CD4-positive, alpha-beta T cell treated with Interleukin-2 at 100 ng/mL for 4 hours (primary cell): ENCODE data around the gene CTRB1.
"Not testable (repeated sequence)": the region's sequence is repeated elsewhere in the genome, so short reads cannot be mapped to it uniquely, and the experiment has no call there.

Source experiments
- DNase-seq: peaks from one replicate; pipeline ENCODE4 v3.0.0-alpha.2; 2020; ENCODE audit warnings: low spot score

Gene CTRB1

GRCh38 chr16:75271441-75272096 is 52.8 kb downstream of the CTRB1 start:
- no peak for DNase-seq

DNA sequence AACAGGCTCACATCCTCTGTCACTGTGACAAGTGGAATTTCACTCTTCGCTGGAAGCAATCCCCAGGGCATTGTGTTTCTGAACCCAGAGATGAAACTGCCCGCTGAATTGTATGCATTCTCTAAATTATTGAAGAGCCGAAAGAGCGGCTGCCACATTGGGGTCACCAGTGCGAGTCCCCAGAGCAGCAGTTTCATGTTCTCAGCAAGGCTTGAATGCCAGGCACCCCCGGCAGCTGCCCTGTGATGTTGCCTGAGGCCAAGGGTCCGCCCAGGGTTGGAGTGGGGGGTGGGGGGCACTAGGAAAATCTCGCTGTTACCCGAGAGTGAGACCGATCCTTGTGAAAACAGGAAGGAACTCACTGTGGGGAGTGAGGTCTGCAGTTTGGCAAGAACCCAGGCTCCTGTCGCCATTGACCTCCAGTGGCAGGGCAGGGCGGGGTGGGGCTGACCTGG is 53.3 kb downstream of the CTRB1 start:
- no peak for DNase-seq

GRCh38 chr16:75272629-75273028 is 53.8 kb downstream of the CTRB1 start:
- DNase-seq: not testable (repeated sequence)

GRCh38 chr16:75273054-75273925 is 54.5 kb downstream of the CTRB1 start:
- DNase-seq: no peak
